ENCODE measurements around the gene SFXN2. TPM values are rescaled to one million over a fixed set of nuclear protein-coding genes. Genes with fewer than 3 reads are reported as not detected.

The SFXN2 gene
- total RNA-seq, 4 donors from 2014 or later: 7.2 to 26.4 (median 11.3) TPM

DNA sequence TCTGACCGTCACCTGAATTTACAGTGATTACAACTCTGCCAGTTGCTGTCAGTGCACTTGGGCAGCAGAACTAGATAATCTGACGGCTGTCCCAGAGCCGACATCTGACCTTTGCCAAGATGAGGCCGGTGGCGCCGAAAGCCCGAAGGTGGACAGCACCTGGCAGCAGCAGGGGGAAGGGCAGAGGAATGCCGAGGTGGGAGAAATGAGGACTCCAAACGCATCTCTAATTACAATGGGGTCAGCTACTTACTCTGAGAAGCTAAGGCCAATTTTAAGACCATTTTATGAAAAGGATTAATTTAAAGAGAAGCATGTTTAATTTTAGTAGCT lies 36.4 kb upstream of the SFXN2 start:
- peak overlapping the region; percentile 58 to 94 (median 80) for H3K27ac ChIP-seq
- H3K36me3 ChIP-seq: peaks cover 0 to 16% (median 0%) of the 10 kb centered on the region in 3 donors
- TF ChIP-seq EP300 (IDR thresholded peaks at IDR 0.05): no peak
- no peak for TF ChIP-seq POLR2A (IDR thresholded peaks at IDR 0.05)
- TF ChIP-seq, protein P1, sequence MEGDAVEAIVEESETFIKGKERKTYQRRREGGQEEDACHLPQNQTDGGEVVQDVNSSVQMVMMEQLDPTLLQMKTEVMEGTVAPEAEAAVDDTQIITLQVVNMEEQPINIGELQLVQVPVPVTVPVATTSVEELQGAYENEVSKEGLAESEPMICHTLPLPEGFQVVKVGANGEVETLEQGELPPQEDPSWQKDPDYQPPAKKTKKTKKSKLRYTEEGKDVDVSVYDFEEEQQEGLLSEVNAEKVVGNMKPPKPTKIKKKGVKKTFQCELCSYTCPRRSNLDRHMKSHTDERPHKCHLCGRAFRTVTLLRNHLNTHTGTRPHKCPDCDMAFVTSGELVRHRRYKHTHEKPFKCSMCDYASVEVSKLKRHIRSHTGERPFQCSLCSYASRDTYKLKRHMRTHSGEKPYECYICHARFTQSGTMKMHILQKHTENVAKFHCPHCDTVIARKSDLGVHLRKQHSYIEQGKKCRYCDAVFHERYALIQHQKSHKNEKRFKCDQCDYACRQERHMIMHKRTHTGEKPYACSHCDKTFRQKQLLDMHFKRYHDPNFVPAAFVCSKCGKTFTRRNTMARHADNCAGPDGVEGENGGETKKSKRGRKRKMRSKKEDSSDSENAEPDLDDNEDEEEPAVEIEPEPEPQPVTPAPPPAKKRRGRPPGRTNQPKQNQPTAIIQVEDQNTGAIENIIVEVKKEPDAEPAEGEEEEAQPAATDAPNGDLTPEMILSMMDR (IDR thresholded peaks at IDR 0.05): no peak
- no peaks in the 10 kb centered on the region for H3K27me3 ChIP-seq
- peaks cover 6 to 67% (median 58%) of the 10 kb centered on the region in 4 donors for H3K4me1 ChIP-seq
- no peaks in the 10 kb centered on the region for H3K9me3 ChIP-seq
- DNase-seq (ENCODE audit: low spot score in 2 of 2): no peak
- no peak overlapping the region for H3K4me3 ChIP-seq
- 74 to 78% methylated on average over 9 of the region's 9 CpGs for WGBS, 2 donors

DNA sequence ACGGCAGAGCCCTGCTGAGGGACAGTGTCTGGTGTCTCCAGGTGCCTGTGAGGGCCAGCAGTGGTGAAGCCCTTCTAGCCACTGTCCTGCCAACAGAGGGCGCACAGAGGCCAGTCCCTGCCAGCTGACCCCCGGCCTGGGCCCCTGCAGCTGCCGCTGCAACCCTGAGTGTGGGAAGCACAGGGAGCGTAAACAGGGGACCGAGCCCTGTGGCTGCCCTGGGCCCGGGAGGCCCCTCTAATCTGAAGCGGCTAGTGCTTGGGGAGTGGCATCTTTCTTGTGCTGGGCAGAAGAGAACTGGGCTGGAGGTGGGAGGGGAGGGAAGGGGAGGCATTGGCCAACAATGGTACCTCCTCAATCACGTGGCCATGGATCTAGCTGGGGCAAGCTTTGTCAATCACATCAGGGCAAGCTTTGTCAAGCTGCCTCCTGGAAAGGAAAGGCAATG lies 35.6 kb upstream of the SFXN2 start:
- H3K36me3 ChIP-seq: peaks cover 0 to 21% (median 0%) of the 10 kb centered on the region in 3 donors
- H3K27me3 ChIP-seq: no peaks in the 10 kb centered on the region
- peak overlapping the region; percentile 58 to 94 (median 80) for H3K27ac ChIP-seq
- peak overlapping the region in 1 of 4 donors; percentile 9 for H3K4me3 ChIP-seq
- H3K9me3 ChIP-seq: no peaks in the 10 kb centered on the region
- DNase-seq (ENCODE audit: low spot score in 2 of 2): peak; percentile 53
- WGBS, 2 donors: 4 to 7% methylated on average over 8 to 9 of the region's 9 CpGs
- peaks cover 6 to 58% (median 52%) of the 10 kb centered on the region in 4 donors for H3K4me1 ChIP-seq
- peak in 1 of 2 donors; percentile 40 for TF ChIP-seq EP300 (IDR thresholded peaks at IDR 0.05)
- TF ChIP-seq POLR2A (IDR thresholded peaks at IDR 0.05): no peak
- TF ChIP-seq, protein P1 (IDR thresholded peaks at IDR 0.05): peak; percentile 56 to 83 (median 74)

DNA sequence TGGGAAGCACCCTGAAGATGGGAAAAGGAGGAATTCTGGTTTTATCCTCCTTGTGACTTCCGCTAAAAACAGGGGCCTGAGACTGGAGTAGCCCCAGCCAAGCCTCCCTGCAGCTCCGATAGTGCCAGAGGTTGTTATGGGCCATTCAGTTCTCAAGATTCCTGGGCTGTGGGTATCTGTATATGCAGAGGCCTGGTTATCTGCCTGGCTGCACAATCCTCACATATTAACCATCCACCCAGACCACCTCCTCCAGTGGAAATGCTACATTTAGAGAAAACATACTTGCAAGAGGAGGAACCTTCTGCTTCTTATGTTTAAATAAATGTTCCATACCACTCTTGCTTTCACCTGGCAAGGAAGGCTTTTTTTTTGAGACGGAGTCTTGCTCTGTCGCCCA lies 34.8 kb upstream of the SFXN2 start:
- no peaks in the 10 kb centered on the region for H3K9me3 ChIP-seq
- peaks cover 0 to 28% (median 0%) of the 10 kb centered on the region in 3 donors for H3K36me3 ChIP-seq
- peaks cover 6 to 51% (median 45%) of the 10 kb centered on the region in 4 donors for H3K4me1 ChIP-seq
- no peaks in the 10 kb centered on the region for H3K27me3 ChIP-seq
- TF ChIP-seq EP300 (IDR thresholded peaks at IDR 0.05) (no peak), POLR2A (IDR thresholded peaks at IDR 0.05) (no peak)
- TF ChIP-seq, protein P1 (IDR thresholded peaks at IDR 0.05): no peak
- no peak for DNase-seq (ENCODE audit: low spot score in 2 of 2)
- no peak overlapping the region for H3K4me3 ChIP-seq
- H3K27ac ChIP-seq: peak overlapping the region; percentile 58 to 94 (median 80)
- 96 to 98% methylated on average over 4 of the region's 4 CpGs for WGBS, 2 donors

DNA sequence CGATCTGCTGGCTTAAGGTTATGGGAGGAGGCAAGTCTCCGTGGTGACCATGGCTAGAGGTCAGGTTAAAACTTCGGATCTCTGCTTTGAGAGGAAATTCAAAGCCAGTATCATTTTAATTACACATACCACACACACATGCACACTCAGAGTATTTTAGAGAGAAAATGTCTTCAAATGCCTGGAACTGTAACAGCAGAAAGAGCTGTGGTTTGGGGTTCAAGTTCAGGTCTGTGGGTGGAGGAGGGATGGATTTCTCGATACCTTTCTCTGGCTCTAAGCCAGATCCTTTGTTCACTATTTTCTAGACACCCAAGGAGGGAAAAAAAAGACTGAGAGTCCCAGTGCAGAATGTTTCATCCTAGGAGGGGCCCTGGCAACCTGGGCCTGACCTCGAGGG lies 32.7 kb upstream of the SFXN2 start:
- Histone ChIP-seq H3K27ac (no peak overlapping the region), H3K9me3 (no peaks in the 10 kb centered on the region), H3K4me3 (no peak overlapping the region), H3K27me3 (no peaks in the 10 kb centered on the region), H3K4me1 (peaks cover 6 to 30% (median 25%) of the 10 kb centered on the region in 4 donors), H3K36me3 (peaks cover 0 to 48% (median 0%) of the 10 kb centered on the region in 3 donors)
- WGBS, 2 donors: 75 to 81% methylated on average over 5 of the region's 5 CpGs
- TF ChIP-seq, protein P1 (IDR thresholded peaks at IDR 0.05): no peak
- TF ChIP-seq POLR2A (IDR thresholded peaks at IDR 0.05): no peak
- no peak for TF ChIP-seq EP300 (IDR thresholded peaks at IDR 0.05)
- DNase-seq (ENCODE audit: low spot score in 2 of 2): no peak

DNA sequence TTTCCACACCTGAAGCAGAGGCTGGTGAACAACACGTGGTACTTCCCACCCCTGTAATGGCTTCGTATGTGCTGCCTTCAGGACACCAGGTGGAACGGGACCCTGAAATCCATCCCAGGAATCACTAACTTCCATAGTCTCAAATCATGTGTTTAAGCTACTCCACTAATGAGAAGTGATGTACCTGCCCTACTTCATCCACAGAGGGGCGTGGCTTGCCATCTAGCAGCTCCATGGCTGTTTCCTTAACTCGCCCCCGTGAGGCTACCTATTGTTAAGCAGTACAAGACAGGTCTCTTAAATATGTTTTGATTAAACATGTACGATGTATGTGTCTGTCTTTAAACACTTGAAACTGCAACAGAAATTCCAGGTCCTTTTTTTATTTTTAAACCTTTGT lies 32.0 kb upstream of the SFXN2 start:
- H3K4me1 ChIP-seq: peaks cover 0 to 23% (median 18%) of the 10 kb centered on the region in 4 donors
- no peaks in the 10 kb centered on the region for H3K9me3 ChIP-seq
- no peak overlapping the region for H3K27ac ChIP-seq
- WGBS, 2 donors: 93 to 96% methylated on average over 7 of the region's 7 CpGs
- no peak for TF ChIP-seq EP300 (IDR thresholded peaks at IDR 0.05)
- TF ChIP-seq POLR2A (IDR thresholded peaks at IDR 0.05): no peak
- TF ChIP-seq, protein P1 (IDR thresholded peaks at IDR 0.05): no peak
- no peaks in the 10 kb centered on the region for H3K27me3 ChIP-seq
- no peak overlapping the region for H3K4me3 ChIP-seq
- peaks cover 0 to 55% (median 0%) of the 10 kb centered on the region in 3 donors for H3K36me3 ChIP-seq
- DNase-seq (ENCODE audit: low spot score in 2 of 2): no peak

Measured in tibial nerve (tissue), 4 donors.